ENCODE data around the gene TTC23.
A peak's percentile ranks its signal among the peaks of the same experiment; 100 is the strongest.

The TTC23 gene

GRCh38 chr15:99110581-99111320, 138.6 kb downstream of the TTC23 start:
- Histone ChIP-seq H3K4me3 (ENCODE audit: low read depth, low read length) (no peak overlapping the region), H3K27me3 (replicated peaks) (no peaks in the 10 kb centered on the region), H3K36me3 (replicated peaks) (no peaks in the 10 kb centered on the region), H3K27ac (no peak overlapping the region)
- DNase-seq = no peak
- TF ChIP-seq CTCF (IDR thresholded peaks at IDR 0.05; ENCODE audit: low read depth, low read length, missing control alignments) = no peak
- in situ Hi-C loops (cut with HindIII; ENCODE audit: low pct_ligation_motif_present, low sequenced_read_pairs) = loop anchor here (25.0 kb wide), 1 partner anchor 102 kb away; no protein-coding TSS in a partner anchor

DNA sequence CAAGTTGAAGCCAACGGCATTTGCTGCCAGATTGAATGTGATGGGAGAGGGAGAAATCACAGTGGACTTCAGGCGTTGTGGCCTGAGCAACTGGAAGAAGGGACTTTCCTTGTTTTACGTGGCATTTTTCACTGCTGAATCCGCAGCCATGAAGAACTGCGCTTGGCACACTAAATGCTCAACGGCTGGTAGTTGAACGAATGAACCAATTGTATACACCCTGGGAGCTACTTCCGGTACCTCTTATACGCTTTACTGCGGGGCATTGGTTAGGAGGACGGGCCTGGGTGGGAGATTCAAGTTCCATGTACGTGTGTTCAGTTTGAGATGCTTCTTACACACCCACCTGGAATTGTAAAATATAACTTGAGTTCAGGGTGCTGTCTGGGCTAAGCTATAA, 139.3 kb downstream of the TTC23 start:
- Histone ChIP-seq H3K36me3 (replicated peaks) (no peaks in the 10 kb centered on the region), H3K4me3 (ENCODE audit: low read depth, low read length) (no peak overlapping the region), H3K27me3 (replicated peaks) (no peaks in the 10 kb centered on the region), H3K27ac (no peak overlapping the region)
- no peak for TF ChIP-seq CTCF (IDR thresholded peaks at IDR 0.05; ENCODE audit: low read depth, low read length, missing control alignments)
- no peak for DNase-seq
- in situ Hi-C loops (cut with HindIII; ENCODE audit: low pct_ligation_motif_present, low sequenced_read_pairs) = loop anchor here (25.0 kb wide), 1 partner anchor 102 kb away; no protein-coding TSS in a partner anchor

DNA sequence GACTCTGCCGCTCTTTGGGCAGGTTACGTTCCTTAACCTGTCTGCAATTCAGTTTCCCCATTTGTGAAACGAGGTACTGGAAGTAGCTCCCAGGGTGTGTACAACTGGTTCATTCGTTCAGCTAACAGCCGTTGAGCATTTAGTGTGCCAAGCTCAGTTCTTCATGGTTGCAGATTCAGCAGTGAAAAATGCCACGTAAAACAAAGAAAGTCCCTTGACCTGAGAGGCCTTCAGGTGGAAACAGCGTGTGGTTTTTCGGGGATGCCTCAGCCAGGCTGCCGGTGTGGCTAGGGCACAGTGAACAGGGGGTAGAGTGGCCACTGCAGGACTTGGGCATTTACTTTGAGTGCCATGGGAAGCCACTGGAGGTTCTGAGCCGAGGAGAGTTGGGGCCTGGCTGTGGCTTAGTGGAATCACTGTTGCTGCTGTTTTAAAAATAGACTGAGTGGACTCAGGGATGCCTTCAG, 139.8 kb downstream of the TTC23 start:
- Histone ChIP-seq H3K27ac (no peak overlapping the region), H3K36me3 (replicated peaks) (no peaks in the 10 kb centered on the region), H3K4me3 (ENCODE audit: low read depth, low read length) (no peak overlapping the region), H3K27me3 (replicated peaks) (no peaks in the 10 kb centered on the region)
- DNase-seq = no peak
- no peak for TF ChIP-seq CTCF (IDR thresholded peaks at IDR 0.05; ENCODE audit: low read depth, low read length, missing control alignments)
- in situ Hi-C loops (cut with HindIII; ENCODE audit: low pct_ligation_motif_present, low sequenced_read_pairs) = loop anchor here (25.0 kb wide), 1 partner anchor 103 kb away; no protein-coding TSS in a partner anchor

DNA sequence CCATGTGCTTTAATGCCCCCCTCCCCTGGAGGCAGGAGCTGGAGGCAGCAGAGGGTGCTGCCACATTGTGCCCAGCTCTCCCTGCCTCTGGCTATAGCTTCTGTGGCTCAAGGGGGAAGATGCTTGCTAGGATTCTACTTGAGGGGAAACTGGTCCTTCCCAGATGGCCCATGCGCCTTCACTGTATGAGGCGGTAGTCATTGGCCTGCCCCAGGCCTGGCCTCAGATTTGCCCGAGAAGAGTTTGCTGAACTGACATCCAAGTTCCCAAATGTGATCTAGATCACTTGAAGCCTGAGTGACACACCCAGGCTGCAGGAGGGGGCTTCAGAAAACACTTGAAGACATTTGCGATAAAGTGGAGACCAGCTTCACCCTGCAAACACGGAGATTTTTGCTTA, 140.4 kb downstream of the TTC23 start:
- Histone ChIP-seq H3K36me3 (replicated peaks) (no peaks in the 10 kb centered on the region), H3K27ac (no peak overlapping the region), H3K27me3 (replicated peaks) (no peaks in the 10 kb centered on the region), H3K4me3 (ENCODE audit: low read depth, low read length) (no peak overlapping the region)
- no peak for DNase-seq
- in situ Hi-C loops (cut with HindIII; ENCODE audit: low pct_ligation_motif_present, low sequenced_read_pairs) = loop anchor here (25.0 kb wide), 1 partner anchor 103 kb away; no protein-coding TSS in a partner anchor
- no peak for TF ChIP-seq CTCF (IDR thresholded peaks at IDR 0.05; ENCODE audit: low read depth, low read length, missing control alignments)

- in situ Hi-C loops (cut with HindIII; ENCODE audit: low pct_ligation_motif_present, low sequenced_read_pairs) = loop anchor here (25.0 kb wide), 1 partner anchor 106 kb away; no protein-coding TSS in a partner anchor
- peak overlapping the region; percentile 48 for H3K4me3 ChIP-seq (ENCODE audit: low read depth, low read length)
- peak; percentile 44 for DNase-seq
- H3K27me3 ChIP-seq (replicated peaks) = no peaks in the 10 kb centered on the region
- TF ChIP-seq CTCF (IDR thresholded peaks at IDR 0.05; ENCODE audit: low read depth, low read length, missing control alignments) = no peak
- no peaks in the 10 kb centered on the region for H3K36me3 ChIP-seq (replicated peaks)
- no peak overlapping the region for H3K27ac ChIP-seq
These were observed 142.8 kb downstream of the TTC23 start for GRCh38 chr15:99106417-99107220.

Measured in brain microvascular endothelial cell (primary cell).